Fibroblast of the aortic adventitia (primary cell): Measurements from ENCODE around the gene RELCH. TPM values are rescaled to one million over a fixed set of nuclear protein-coding genes. Genes with fewer than 3 reads are reported as not detected.

Source experiments
- DNase-seq: peaks from one replicate; pipeline ENCODE4 v3.0.0-alpha.2; 2010; ENCODE audit warnings: low read depth
- H3K4me3 ChIP-seq: 2 replicates; pipeline ENCODE4 v1.5.1; 2011; ENCODE audit warnings: low read depth, mild to moderate bottlenecking, control low read depth, low read length, moderate library complexity
- CTCF ChIP-seq: IDR thresholded peaks from 2 replicates; pipeline ENCODE4 v1.5.1; 2011; ENCODE audit warnings: mild to moderate bottlenecking, low read length, control low read depth, inconsistent platforms; ENCODE audit not compliant: insufficient read depth
- total RNA-seq: library from RNA; depleted of rRNA; stranded (reverse); fragments of >200 nt; gene quantifications from 2 replicates; pipeline ENCODE4 v1.2.3, GENCODE V29; 2012; ENCODE audit warnings: low replicate concordance

The RELCH gene
- total RNA-seq, 1 donor: 44.0 TPM

DNA sequence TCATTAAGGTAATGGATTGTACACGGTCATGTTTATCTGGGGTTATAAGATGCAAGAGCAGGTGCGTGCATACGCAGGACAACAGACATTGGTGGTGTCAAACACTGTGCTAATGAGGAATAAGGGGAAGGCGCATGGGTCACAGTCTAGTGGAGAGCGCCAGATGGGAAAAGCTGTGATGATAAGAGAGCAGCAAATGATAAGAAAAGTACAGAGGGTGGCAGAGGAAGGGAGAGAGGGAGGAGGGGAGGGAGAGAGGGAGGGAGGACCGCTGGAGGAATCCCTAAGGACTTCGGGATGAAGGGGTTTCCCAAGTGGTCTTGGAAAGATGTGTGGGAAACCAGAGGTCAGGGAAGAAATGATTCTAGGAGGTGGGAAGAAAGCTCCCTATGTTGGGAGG is 140.9 kb downstream of the RELCH start:
- no peak overlapping the region for H3K4me3 ChIP-seq
- no peak for TF ChIP-seq CTCF
- no peak for DNase-seq

GRCh38 chr18:62328586-62329525 is 141.8 kb downstream of the RELCH start:
- no peak overlapping the region for H3K4me3 ChIP-seq
- DNase-seq: no peak
- TF ChIP-seq CTCF: no peak

DNA sequence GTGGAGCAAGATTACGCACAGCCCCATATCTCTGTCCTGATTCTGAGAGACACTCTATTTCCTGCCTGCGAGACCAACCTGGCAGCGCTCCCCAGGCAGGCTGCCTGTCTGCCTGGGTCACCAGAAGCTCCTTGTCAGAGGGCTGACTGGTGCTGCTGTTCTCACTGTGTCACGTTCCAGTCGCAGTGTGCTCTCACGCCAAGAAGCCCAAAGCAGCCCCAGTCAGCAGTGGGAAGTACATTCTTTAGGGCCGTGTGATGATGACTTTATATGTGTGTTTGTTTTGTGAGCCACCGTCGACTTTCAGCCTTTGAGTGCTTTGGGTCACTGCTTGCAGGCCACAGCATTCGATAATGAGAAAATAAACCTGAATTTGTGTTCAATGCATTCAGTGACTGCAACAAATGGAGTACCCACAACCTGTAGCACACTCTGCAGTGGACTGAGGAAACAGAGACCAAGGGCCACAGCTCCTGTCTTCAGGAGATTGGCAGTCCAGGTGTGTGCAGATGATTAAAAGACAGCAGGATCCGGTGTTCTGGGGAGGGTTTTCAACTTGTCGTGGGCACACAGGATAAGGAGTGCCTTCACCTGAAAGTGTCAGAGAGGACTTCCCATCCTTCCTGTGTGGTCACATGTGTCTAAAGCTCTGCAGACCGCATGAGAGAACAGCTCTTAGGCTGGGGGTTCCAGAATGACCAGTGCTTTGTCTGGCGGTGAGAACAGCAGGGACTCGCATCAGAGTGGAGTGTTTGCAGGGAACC is 142.8 kb downstream of the RELCH start:
- TF ChIP-seq CTCF: no peak
- DNase-seq: peak; percentile 80

DNA sequence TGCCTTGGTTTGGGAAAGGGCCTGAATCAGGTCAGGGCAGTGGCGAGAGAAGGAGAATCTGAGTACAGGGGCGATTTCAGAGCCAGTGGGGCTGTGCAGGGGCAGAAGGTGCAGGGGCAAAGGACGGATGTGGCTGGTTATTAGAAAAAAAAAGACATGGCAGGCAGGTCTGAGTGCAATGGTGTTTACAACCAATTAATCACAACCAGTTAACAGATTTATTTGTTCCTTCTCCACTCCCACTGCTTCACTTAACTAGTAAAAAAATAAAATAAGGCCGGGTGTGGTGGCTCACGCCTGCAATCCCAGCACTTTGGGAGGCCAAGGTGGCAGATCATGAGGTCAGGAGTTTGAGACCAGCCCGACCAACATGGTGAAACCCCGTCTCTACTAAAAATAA is 143.6 kb downstream of the RELCH start:
- no peak overlapping the region for H3K4me3 ChIP-seq
- DNase-seq: no peak
- TF ChIP-seq CTCF: no peak

More for the DNA sequence above, 142.8 kb downstream of the RELCH start:
- no peak overlapping the region for H3K4me3 ChIP-seq

- no peak for TF ChIP-seq CTCF
- peak; percentile 57 for DNase-seq
- H3K4me3 ChIP-seq: no peak overlapping the region
Observed at GRCh38 chr18:62331581-62332356, 144.7 kb downstream of the RELCH start.

- no peak for TF ChIP-seq CTCF
Observed at GRCh38 chr18:62332431-62332830, 145.4 kb downstream of the RELCH start.

More at GRCh38 chr18:62332431-62332830, 145.4 kb downstream of the RELCH start:
- DNase-seq: no peak
- H3K4me3 ChIP-seq: no peak overlapping the region
